Activated CD4-positive, alpha-beta T cell treated with anti-CD3 and anti-CD28 coated beads for 4 hours (primary cell): ENCODE measurements around the gene LRRC1.
"Not testable (repeated sequence)": the region's sequence is repeated elsewhere in the genome, so short reads cannot be mapped to it uniquely, and the experiment has no call there.

Experiments
- DNase-seq, 2 donors: peaks; one replicate each; pipeline ENCODE4 v3.0.0-alpha.2; 2020

LRRC1 gene

GRCh38 chr6:53793318-53794136 is 1.3 kb upstream of the LRRC1 start:
- peak; percentile 22 to 27 for DNase-seq

GRCh38 chr6:53794137-53794719 is 577 bp upstream of the LRRC1 start:
- peak; percentile 28 to 46 for DNase-seq

- DNase-seq: no peak
Measured at GRCh38 chr6:53795340-53795701, 516 bp downstream of the LRRC1 start.

- DNase-seq: peak; percentile 3 to 5
Measured at GRCh38 chr6:53795702-53796450, 1.1 kb downstream of the LRRC1 start.

- DNase-seq: no peak
Measured at GRCh38 chr6:53796451-53796780, 1.6 kb downstream of the LRRC1 start.

GRCh38 chr6:53796791-53797190 is 2.0 kb downstream of the LRRC1 start:
- no peak for DNase-seq

GRCh38 chr6:53797304-53797703 is 2.5 kb downstream of the LRRC1 start:
- no peak for DNase-seq

GRCh38 chr6:53799340-53799739 is 4.5 kb downstream of the LRRC1 start:
- no peak for DNase-seq

- DNase-seq: no peak
Measured at GRCh38 chr6:53801022-53801421, 6.2 kb downstream of the LRRC1 start.

GRCh38 chr6:53802582-53802981 is 7.8 kb downstream of the LRRC1 start:
- no peak for DNase-seq

- DNase-seq: no peak
Measured at GRCh38 chr6:53803081-53803860, 8.5 kb downstream of the LRRC1 start.

- no peak for DNase-seq
Measured at GRCh38 chr6:53805016-53805415, 10.2 kb downstream of the LRRC1 start.

GRCh38 chr6:53805725-53806124 is 10.9 kb downstream of the LRRC1 start:
- DNase-seq: no peak

GRCh38 chr6:53807606-53808005 is 12.8 kb downstream of the LRRC1 start:
- DNase-seq: not testable (repeated sequence)

GRCh38 chr6:53808302-53808881 is 13.6 kb downstream of the LRRC1 start:
- no peak for DNase-seq

- DNase-seq: no peak
Measured at GRCh38 chr6:53809691-53810090, 14.9 kb downstream of the LRRC1 start.

GRCh38 chr6:53811082-53811481 is 16.3 kb downstream of the LRRC1 start:
- DNase-seq: no peak

- no peak for DNase-seq
Measured at GRCh38 chr6:53811746-53812145, 16.9 kb downstream of the LRRC1 start.

GRCh38 chr6:53813096-53813495 is 18.3 kb downstream of the LRRC1 start:
- DNase-seq: no peak

- no peak for DNase-seq
Measured at GRCh38 chr6:53813801-53814200, 19.0 kb downstream of the LRRC1 start.

GRCh38 chr6:53814353-53814752 is 19.5 kb downstream of the LRRC1 start:
- no peak for DNase-seq

GRCh38 chr6:53815381-53816119 is 20.7 kb downstream of the LRRC1 start:
- DNase-seq: no peak
